ENCODE measurements around the gene IRX2. TPM values are rescaled to one million over a fixed set of nuclear protein-coding genes. Genes with fewer than 3 reads are reported as not detected.

The IRX2 gene
- total RNA-seq, 1 donor from 2014 or later: under 0.01 TPM

- FAIRE-seq: no peak
- no peak for DNase-seq (ENCODE audit: low spot score in 2 of 2)
These were observed 29.9 kb downstream of the IRX2 start for GRCh38 chr5:2721385-2722138.

DNA sequence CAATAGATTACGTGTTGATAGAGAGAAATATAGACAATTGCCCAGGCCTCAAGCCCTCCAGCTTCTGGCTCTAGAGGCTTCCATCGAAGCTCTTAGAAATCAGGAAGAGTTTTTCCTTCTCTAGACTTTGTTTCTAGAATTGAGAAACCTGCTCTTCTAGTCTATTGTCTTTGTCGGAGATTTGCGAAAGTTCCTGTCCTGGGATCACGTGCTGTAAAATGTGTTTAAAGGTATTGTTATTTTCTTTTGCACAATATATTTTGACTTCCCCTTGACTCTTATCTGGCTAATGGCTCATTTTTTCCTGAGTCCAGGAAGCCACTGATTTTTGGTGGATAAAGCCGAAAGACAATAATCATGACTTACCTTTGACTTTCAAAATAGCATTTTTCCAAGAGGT is 32.1 kb downstream of the IRX2 start:
- FAIRE-seq (no peak), DNase-seq (ENCODE audit: low spot score in 2 of 2) (no peak)

- FAIRE-seq (no peak), DNase-seq (ENCODE audit: low spot score in 2 of 2) (no peak)
These were observed 33.4 kb downstream of the IRX2 start for GRCh38 chr5:2718115-2718514.

DNA sequence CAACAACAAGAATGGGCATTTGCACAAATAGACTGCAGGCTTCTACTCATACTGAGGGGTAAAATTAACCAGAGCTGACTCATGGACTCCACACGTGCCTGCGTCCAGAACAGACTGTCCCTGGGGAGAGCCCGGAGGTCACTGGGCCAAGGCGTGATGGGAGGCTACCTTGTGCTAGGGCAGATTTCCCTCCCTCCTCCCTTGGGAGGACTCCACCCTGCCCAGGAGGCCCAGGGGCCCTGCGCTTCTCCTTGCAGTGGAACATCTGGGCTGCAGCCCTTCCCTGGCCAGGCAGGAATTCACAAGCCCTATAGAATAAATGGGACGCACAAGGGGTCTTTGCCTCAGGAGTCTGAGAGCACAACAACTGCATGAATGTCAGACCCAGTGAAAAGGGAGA is 35.6 kb downstream of the IRX2 start:
- FAIRE-seq (no peak), DNase-seq (ENCODE audit: low spot score in 2 of 2) (no peak)

DNA sequence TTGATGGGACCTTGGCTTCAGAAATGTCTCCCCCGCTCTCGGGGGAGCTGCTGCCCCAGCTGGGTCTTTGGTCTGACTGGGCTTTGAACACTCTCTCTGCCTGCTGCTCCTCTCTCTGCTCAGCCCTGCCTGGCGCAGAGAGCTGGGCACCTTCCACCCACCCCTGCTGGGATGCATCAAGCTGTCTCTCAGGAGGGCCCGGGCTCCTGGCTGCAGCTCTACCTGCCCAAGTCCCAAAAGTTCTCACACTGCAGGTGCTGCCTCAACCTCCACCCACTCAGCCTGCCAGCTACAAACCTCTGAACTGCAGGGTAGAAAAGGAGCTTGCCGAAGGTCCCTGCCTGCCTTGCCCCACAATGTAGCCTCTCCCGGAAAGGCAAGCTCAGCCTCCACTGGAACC is 36.7 kb downstream of the IRX2 start:
- no peak for DNase-seq (ENCODE audit: low spot score in 2 of 2)
- no peak for FAIRE-seq

GRCh38 chr5:2714026-2714425 is 37.5 kb downstream of the IRX2 start:
- FAIRE-seq (no peak), DNase-seq (ENCODE audit: low spot score in 2 of 2) (no peak)

GRCh38 chr5:2711446-2712425 is 39.7 kb downstream of the IRX2 start:
- FAIRE-seq (no peak), DNase-seq (ENCODE audit: low spot score in 2 of 2) (no peak)

- FAIRE-seq (no peak), DNase-seq (ENCODE audit: low spot score in 2 of 2) (no peak)
These were observed 40.6 kb downstream of the IRX2 start for GRCh38 chr5:2710910-2711309.

DNA sequence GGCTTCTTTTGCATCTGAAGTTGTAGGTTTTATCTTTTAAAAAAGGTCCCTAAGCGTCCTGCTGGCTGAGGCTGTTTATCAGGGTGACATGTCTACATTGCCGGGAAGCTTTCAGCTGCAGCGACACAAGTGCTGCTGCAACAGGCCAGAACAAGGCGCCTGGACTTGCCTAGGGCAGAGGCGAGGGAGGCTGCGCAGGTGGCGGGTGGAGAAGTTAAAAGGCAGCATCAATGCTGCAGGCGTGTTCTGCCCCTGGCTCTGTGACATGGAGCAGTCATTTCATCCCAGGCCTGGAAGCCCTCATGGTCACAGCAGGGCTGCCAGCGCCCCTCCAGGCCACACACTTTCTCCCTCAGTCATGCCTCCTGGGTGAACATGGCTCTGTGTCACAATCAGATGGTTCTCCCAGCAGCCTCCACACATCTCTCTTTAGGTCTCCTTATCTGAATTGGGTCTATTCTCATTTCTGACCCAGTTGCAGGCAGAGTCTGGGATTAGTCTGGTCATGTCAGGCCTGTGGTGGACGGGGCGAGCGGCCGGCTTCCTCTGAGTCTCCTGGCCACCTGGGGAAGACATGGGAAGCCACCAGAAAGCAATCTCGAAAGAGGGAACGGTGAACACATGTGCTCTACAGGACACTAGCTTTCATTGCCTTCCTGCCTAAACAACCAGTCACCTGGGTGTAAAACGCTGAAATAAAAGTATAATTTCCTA is 41.3 kb downstream of the IRX2 start:
- no peak for DNase-seq (ENCODE audit: low spot score in 2 of 2)
- no peak for FAIRE-seq

DNA sequence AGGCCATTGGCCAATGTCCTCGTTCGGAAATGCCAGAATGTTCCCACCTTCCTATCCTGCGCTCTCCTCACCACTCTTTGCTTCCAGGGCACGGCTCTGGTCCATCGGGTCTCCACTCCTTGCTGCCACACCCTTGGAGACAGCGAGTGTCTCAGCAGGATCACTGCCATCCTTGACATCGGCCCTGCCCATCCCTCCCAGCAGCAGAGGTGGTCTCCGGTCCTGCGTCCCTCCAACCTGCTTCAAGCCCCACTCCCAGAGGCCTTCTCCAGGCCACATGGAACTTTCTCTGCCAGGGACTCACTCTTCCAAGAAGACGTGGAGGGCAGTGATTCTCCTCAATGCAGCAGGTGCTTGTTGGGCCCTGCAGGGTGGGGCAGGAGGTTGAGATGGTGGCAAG is 42.7 kb downstream of the IRX2 start:
- no peak for FAIRE-seq
- no peak for DNase-seq (ENCODE audit: low spot score in 2 of 2)

GRCh38 chr5:2708132-2708531 is 43.3 kb downstream of the IRX2 start:
- FAIRE-seq: no peak
- no peak for DNase-seq (ENCODE audit: low spot score in 2 of 2)

DNA sequence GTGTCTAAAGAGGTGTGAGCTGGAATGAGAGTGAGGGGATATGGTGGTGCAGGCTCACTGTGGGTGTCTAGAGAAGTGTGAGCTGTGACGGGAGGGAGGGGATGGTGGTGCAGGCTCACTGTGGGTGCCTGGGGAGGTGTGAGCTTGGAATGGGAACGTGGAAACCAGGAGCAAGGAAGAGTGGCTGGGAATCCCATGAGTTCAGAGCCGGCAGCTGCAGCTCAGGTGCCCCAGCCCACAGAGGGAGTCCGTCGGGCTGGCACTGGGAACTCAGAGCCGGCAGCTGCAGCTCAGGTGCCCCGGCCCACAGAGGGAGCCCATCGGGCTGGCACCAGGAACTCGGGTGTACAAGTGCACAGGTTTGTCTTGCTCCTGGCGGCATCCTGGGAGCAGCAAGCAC is 45.6 kb downstream of the IRX2 start:
- no peak for FAIRE-seq
- DNase-seq (ENCODE audit: low spot score in 2 of 2): no peak

- no peak for DNase-seq (ENCODE audit: low spot score in 2 of 2)
- FAIRE-seq: no peak
These were observed 46.5 kb downstream of the IRX2 start for GRCh38 chr5:2704806-2705645.

DNA sequence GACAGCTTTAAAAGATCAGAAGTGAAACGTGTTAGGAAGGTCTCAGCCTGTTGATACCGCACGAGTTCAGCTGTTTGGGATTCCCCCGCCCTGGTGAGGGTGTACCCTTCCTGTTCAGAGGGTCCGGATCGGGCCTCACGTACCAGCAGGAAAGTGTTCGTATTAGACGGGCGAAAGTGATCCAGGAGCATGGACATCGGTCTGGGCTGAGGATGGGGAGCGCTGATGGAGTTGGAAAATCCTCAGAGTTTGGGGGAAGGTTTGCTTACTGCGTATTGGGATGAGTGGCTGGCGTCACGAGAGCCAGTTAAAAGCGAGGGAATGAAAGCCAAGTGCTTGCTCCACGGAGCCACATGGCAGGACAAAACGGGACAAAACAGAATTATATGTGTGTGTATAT is 47.4 kb downstream of the IRX2 start:
- no peak for DNase-seq (ENCODE audit: low spot score in 2 of 2)
- FAIRE-seq: no peak

GRCh38 chr5:2703615-2704014 is 47.9 kb downstream of the IRX2 start:
- FAIRE-seq: no peak
- DNase-seq (ENCODE audit: low spot score in 2 of 2): no peak

- no peak for FAIRE-seq
- no peak for DNase-seq (ENCODE audit: low spot score in 2 of 2)
These were observed 48.4 kb downstream of the IRX2 start for GRCh38 chr5:2703041-2703440.

DNA sequence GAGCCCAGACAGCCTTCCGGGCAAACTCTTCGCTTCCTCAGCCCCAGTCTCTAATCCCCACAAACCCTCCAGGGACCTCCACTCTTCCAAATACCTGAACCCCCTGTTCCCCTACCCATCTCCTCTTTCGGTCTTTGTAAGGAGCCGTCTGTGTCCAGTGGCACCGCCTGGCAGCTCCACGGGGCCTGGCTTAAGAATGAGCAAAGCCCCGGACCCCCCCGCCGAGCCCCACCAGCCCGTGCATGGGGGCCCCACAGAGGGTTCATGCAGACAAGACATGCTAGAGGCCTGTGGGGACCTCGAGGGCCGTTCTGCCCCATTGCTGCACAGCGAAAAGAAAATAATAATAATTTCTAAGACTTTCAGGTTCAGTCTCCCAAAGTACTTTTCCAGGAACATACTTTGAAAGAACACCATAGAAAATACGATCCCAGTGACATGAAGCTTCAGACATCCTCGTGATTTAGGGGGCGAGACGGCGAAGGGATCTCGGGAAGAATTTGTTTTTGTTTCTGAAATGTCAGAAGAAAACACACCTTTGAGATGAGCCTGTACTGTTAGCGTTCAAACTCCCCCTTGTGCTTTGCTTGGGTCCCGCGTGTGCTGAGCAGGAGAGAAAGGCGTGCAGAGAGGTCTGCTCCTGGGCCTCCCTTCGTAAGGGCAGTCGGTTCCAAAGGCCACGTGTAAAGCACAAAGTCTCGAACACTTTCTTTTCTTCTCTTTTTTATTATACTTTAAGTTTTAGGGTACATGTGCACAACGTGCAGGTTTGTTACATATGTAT is 49.2 kb downstream of the IRX2 start:
- FAIRE-seq (no peak), DNase-seq (ENCODE audit: low spot score in 2 of 2) (no peak)

GRCh38 chr5:2701592-2701991 is 49.9 kb downstream of the IRX2 start:
- FAIRE-seq: no peak
- no peak for DNase-seq (ENCODE audit: low spot score in 2 of 2)

GRCh38 chr5:2700876-2701275 is 50.6 kb downstream of the IRX2 start:
- DNase-seq (ENCODE audit: low spot score in 2 of 2) (no peak), FAIRE-seq (no peak)
